WI38 (cell line): ENCODE results near the gene ASAH2.

Experiments used
- H3K4me3 ChIP-seq: 2 replicates; pipeline ENCODE4 v1.5.1; 2011; ENCODE audit warnings: low read depth, mild to moderate bottlenecking, control low read depth, low read length
- TF ChIP-seq, protein P1 (sequence below): IDR thresholded peaks from 2 replicates; pipeline ENCODE4 v1.5.1; 2012; ENCODE audit warnings: low read depth, mild to moderate bottlenecking, control low read depth, low read length

The ASAH2 gene

DNA sequence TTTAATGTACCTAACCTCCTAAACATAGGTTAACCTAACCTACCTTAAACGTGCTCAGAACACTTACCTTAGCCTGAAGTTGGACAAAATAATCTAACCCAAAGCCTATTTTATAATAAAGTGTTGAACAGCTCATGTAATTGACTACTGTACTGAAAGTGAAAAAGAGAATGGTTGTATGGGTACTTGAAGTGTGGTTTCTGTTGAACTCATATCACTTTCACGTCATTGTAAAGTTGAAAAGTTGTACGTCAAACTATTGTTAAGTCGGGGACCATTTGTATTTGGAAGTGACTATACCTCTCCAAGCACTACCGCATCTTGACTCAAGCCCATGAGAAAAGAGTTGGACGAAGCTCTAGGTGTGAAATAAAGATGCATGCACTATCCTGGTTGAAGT, 37.9 kb upstream of the ASAH2 start:
- no peak overlapping the region for H3K4me3 ChIP-seq
- TF ChIP-seq, protein P1, sequence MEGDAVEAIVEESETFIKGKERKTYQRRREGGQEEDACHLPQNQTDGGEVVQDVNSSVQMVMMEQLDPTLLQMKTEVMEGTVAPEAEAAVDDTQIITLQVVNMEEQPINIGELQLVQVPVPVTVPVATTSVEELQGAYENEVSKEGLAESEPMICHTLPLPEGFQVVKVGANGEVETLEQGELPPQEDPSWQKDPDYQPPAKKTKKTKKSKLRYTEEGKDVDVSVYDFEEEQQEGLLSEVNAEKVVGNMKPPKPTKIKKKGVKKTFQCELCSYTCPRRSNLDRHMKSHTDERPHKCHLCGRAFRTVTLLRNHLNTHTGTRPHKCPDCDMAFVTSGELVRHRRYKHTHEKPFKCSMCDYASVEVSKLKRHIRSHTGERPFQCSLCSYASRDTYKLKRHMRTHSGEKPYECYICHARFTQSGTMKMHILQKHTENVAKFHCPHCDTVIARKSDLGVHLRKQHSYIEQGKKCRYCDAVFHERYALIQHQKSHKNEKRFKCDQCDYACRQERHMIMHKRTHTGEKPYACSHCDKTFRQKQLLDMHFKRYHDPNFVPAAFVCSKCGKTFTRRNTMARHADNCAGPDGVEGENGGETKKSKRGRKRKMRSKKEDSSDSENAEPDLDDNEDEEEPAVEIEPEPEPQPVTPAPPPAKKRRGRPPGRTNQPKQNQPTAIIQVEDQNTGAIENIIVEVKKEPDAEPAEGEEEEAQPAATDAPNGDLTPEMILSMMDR, result no peak

GRCh38 chr10:50286996-50287803, 35.9 kb upstream of the ASAH2 start:
- H3K4me3 ChIP-seq, result no peak overlapping the region
- TF ChIP-seq, protein P1, result no peak

GRCh38 chr10:50286517-50286916, 35.2 kb upstream of the ASAH2 start:
- TF ChIP-seq, protein P1, result no peak
- no peak overlapping the region for H3K4me3 ChIP-seq

DNA sequence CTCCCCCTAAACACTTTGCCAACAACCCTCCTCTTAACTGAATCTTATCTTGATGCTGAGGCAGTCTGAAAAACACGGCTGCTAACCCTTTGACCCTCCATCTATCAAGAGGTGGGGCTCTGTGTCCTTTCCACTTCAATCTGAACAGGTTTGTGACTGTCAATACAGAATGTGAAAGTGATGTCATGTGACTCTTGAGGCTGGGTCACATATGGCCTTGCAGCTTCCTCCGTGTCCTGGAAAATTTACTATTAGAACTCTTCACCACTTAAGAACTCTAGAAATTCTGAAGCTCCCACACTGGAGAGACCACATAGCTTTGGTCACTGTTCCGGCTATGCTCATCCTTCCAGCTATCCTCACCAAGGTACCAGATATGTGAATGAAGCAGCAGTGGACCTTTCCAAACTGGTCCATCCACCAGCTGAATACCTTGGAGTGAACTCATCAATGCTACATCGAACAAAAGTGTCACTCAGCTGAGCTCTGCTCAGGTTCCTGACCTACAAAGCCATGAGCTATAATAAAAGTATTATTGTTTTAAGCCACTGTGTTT, 30.7 kb upstream of the ASAH2 start:
- TF ChIP-seq, protein P1, result no peak
- H3K4me3 ChIP-seq, result no peak overlapping the region

- no peak overlapping the region for H3K4me3 ChIP-seq
- TF ChIP-seq, protein P1, result no peak
Measured at GRCh38 chr10:50281210-50281966, 30.1 kb upstream of the ASAH2 start.

GRCh38 chr10:50280049-50280841, 28.9 kb upstream of the ASAH2 start:
- no peak overlapping the region for H3K4me3 ChIP-seq
- TF ChIP-seq, protein P1, result no peak
